ENCODE results near the gene NCLN. TPM values are rescaled to one million over a fixed set of nuclear protein-coding genes. Genes with fewer than 3 reads are reported as not detected.

Gene NCLN
- total and polyA plus RNA-seq, 9 of the 15 experiments (the other 6 are each of a cell fraction or from before 2014, with no cell fraction given), result 3.8 to 126 (median 39.6) TPM

GRCh38 chr19:3245050-3245449 lies 59.3 kb downstream of the NCLN start (continued):
- TF ChIP-seq PRMT5 (CRISPR knock-in tag; IDR thresholded peaks at IDR 0.05) (no peak), ILF3 (IDR thresholded peaks at IDR 0.05; ENCODE audit: borderline replicate concordance) (no peak), ETV5 (CRISPR knock-in tag; IDR thresholded peaks at IDR 0.05; ENCODE audit: low read depth) (no peak), IFI16 (CRISPR knock-in tag; IDR thresholded peaks at IDR 0.05) (no peak), ATF7 (IDR thresholded peaks at IDR 0.05) (no peak), ARID3B (CRISPR knock-in tag; IDR thresholded peaks at IDR 0.05; ENCODE audit: borderline replicate concordance) (no peak), POLR2H (tag; IDR thresholded peaks at IDR 0.05; ENCODE audit: low read depth) (no peak)

DNA sequence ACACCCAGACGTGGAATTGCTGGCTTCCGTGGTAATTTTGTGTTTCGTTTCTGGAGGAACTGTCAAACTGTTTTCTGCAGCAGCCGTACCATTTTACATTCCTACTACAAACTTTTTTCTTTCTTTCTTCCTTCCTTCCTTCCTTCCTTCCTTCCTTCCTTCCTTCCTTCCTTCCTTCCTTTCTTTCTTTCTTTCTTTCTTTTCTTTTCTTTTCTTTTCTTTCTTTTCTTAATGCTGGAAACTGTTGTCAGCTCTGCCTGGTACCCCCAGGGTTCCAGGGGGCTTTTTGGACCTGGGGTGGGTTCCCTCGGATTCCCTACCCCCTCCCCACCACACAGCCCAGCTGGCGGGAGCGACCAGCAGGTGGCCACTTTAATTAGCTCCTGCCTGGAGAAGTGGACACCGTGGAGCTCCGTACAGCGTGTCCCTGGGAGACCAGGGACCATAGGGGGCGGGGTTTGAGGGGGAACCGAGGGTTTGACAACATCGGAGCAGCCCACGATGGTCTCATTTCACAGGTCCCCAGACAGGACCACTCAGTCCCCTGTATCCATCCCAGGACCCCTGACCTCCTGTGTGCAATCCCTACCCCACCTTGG lies 63.1 kb downstream of the NCLN start:
- Histone ChIP-seq H3K36me3 (ENCODE audit: control insufficient read depth, insufficient read depth, low read length) (no peaks in the 10 kb centered on the region), H3K27ac (ENCODE audit: extremely low read depth, low read depth, low read length) (no peak overlapping the region), H2AFZ (ENCODE audit: low read depth, low read length) (no peak overlapping the region), H3K9ac (ENCODE audit: insufficient read depth in 1 of 2, low read depth in 2 of 2, low read length in 2 of 2) (peak overlapping the region in 1 of 2 experiments; percentile 27; a peak in 1 of 4 replicates), H3K4me1 (replicated peaks in 1 of 2; ENCODE audit: control insufficient read depth in 2 of 2, insufficient read depth in 2 of 2, low read length in 2 of 2) (peaks cover 0 to 9% of the 10 kb centered on the region in 2 experiments; a peak in 3 of 5 replicates), H3K9me3 (replicated peaks; ENCODE audit: control insufficient read depth, insufficient read depth, low read depth, low read length) (peaks cover 2% of the 10 kb centered on the region; the same call in 1 of the 2 replicates), H3K4me3 (no peak overlapping the region), H3K27me3 (ENCODE audit: control insufficient read depth in 2 of 2, insufficient read depth in 2 of 2, low read length in 2 of 2) (peaks cover 0 to 17% of the 10 kb centered on the region in 2 experiments; a peak in 3 of 5 replicates), H4K20me1 (replicated peaks; ENCODE audit: control insufficient read depth, insufficient read depth, low read length) (peaks cover 6% of the 10 kb centered on the region; the same call in 1 of the 2 replicates), H3K79me2 (ENCODE audit: control insufficient read depth, insufficient read depth, low read length) (no peaks in the 10 kb centered on the region), H3K9me1 (ENCODE audit: control insufficient read depth, insufficient read depth, low read length) (no peaks in the 10 kb centered on the region), H3K4me2 (ENCODE audit: insufficient read depth, low read length) (0 out of 2 replicates have a peak overlapping the region, but pooled peaks have one; percentile 46)
- ChIA-PET POLR2A (interaction anchor here (0.5 to 0.8 kb wide), 5 partner anchors 12 to 1374 kb away, joined by 3 to 4 read pairs (median 3); no protein-coding TSS in a partner anchor), CTCF (ENCODE audit: low intra/inter-chr PET ratio) (no interaction called here)
- WGBS (ENCODE audit: insufficient coverage, low coverage, missing lambda C conversion rate), result 3% methylated on average over 14 of the region's 14 CpGs
- FAIRE-seq, result no peak
- TF ChIP-seq ZNF512 (tag; IDR thresholded peaks at IDR 0.05) (peak; percentile 70), USF2 (CRISPR knock-in tag; IDR thresholded peaks at IDR 0.05) (no peak), ZKSCAN3 (CRISPR knock-in tag; IDR thresholded peaks at IDR 0.05) (no peak)
- intact Hi-C loops (cut with micrococcal nuclease) (no loop called here), in situ Hi-C loops (cut with MboI) (no loop called here)
- no peak for ATAC-seq
- DNase-seq (ENCODE audit: extremely low read depth in 1 of 4, low spot score in 3 of 4), result no peak
- BruUV-seq (replicated peaks), result no TSS peak
